Activated CD4-positive, CD25-positive, alpha-beta regulatory T cell treated with anti-CD3 and anti-CD28 coated beads, Interleukin-2, amount 50 U/mL, for 72 hours (primary cell): ENCODE results near the gene ARF6.

ENCODE experiments used
- DNase-seq: peaks from one replicate; pipeline ENCODE4 v3.0.0; 2021

The ARF6 gene

GRCh38 chr14:49945448-49946319, 52.8 kb downstream of the ARF6 start:
- DNase-seq = no peak
